ENCODE results near the gene RIN2.
"Not testable (repeated sequence)": the region's sequence is repeated elsewhere in the genome, so short reads cannot be mapped to it uniquely, and the experiment has no call there.

RIN2 gene

GRCh38 chr20:19749618-19750071 is 8.4 kb upstream of the RIN2 start:
- H3K27ac ChIP-seq (ENCODE audit: low read length) = no peak overlapping the region
- no peak for DNase-seq (ENCODE audit: low read depth, low spot score)
- H3K36me3 ChIP-seq (ENCODE audit: control insufficient read depth, insufficient read depth, low read length) = no peaks in the 10 kb centered on the region
- H3K4me3 ChIP-seq (ENCODE audit: low read length) = no peak overlapping the region
- H3K9me3 ChIP-seq (ENCODE audit: control insufficient read depth, insufficient read depth, low read length) = no peaks in the 10 kb centered on the region
- H3K27me3 ChIP-seq (ENCODE audit: control insufficient read depth, insufficient read depth, low read length) = no peaks in the 10 kb centered on the region; the same call in 1 of the 2 replicates
- WGBS (ENCODE audit: insufficient coverage, insufficient read length) = no CpG with 5 or more reads among the region's 3 CpGs
- H3K4me1 ChIP-seq (ENCODE audit: control insufficient read depth, insufficient read depth, low read length) = no peaks in the 10 kb centered on the region

- WGBS (ENCODE audit: insufficient coverage, insufficient read length) = no CpG with 5 or more reads among the region's 4 CpGs
These were observed 7.9 kb upstream of the RIN2 start for GRCh38 chr20:19750101-19750606.

GRCh38 chr20:19750907-19751636 is 7.0 kb upstream of the RIN2 start:
- Histone ChIP-seq H3K9me3 (ENCODE audit: control insufficient read depth, insufficient read depth, low read length) (no peaks in the 10 kb centered on the region), H3K27ac (ENCODE audit: low read length) (no peak overlapping the region)
- no CpG with 5 or more reads among the region's 5 CpGs for WGBS (ENCODE audit: insufficient coverage, insufficient read length)

More at GRCh38 chr20:19750101-19750606, 7.9 kb upstream of the RIN2 start:
- DNase-seq (ENCODE audit: low read depth, low spot score) = no peak
- H3K27ac ChIP-seq (ENCODE audit: low read length) = no peak overlapping the region
- H3K9me3 ChIP-seq (ENCODE audit: control insufficient read depth, insufficient read depth, low read length) = no peaks in the 10 kb centered on the region
- no peaks in the 10 kb centered on the region; the same call in 1 of the 2 replicates for H3K27me3 ChIP-seq (ENCODE audit: control insufficient read depth, insufficient read depth, low read length)
- H3K4me3 ChIP-seq (ENCODE audit: low read length) = no peak overlapping the region
- H3K36me3 ChIP-seq (ENCODE audit: control insufficient read depth, insufficient read depth, low read length) = no peaks in the 10 kb centered on the region
- no peaks in the 10 kb centered on the region for H3K4me1 ChIP-seq (ENCODE audit: control insufficient read depth, insufficient read depth, low read length)

GRCh38 chr20:19754201-19754600 is 3.9 kb upstream of the RIN2 start:
- not testable (repeated sequence) for H3K4me3 ChIP-seq (ENCODE audit: low read length); H3K4me1 ChIP-seq (ENCODE audit: control insufficient read depth, insufficient read depth, low read length); H3K27me3 ChIP-seq (ENCODE audit: control insufficient read depth, insufficient read depth, low read length); H3K27ac ChIP-seq (ENCODE audit: low read length); DNase-seq (ENCODE audit: low read depth, low spot score); H3K9me3 ChIP-seq (ENCODE audit: control insufficient read depth, insufficient read depth, low read length); H3K36me3 ChIP-seq (ENCODE audit: control insufficient read depth, insufficient read depth, low read length)
- WGBS (ENCODE audit: insufficient coverage, insufficient read length) = no CpG with 5 or more reads among the region's 14 CpGs

More at GRCh38 chr20:19750907-19751636, 7.0 kb upstream of the RIN2 start:
- Histone ChIP-seq H3K4me3 (ENCODE audit: low read length) (no peak overlapping the region), H3K4me1 (ENCODE audit: control insufficient read depth, insufficient read depth, low read length) (no peaks in the 10 kb centered on the region), H3K36me3 (ENCODE audit: control insufficient read depth, insufficient read depth, low read length) (no peaks in the 10 kb centered on the region), H3K27me3 (ENCODE audit: control insufficient read depth, insufficient read depth, low read length) (no peaks in the 10 kb centered on the region; the same call in 1 of the 2 replicates)
- DNase-seq (ENCODE audit: low read depth, low spot score) = no peak

- peak overlapping the region; percentile 78; the same call in 1 of the 2 replicates for H3K4me3 ChIP-seq (ENCODE audit: low read length)
- no peaks in the 10 kb centered on the region for H3K9me3 ChIP-seq (ENCODE audit: control insufficient read depth, insufficient read depth, low read length)
- no CpG with 5 or more reads among the region's 22 CpGs for WGBS (ENCODE audit: insufficient coverage, insufficient read length)
- no peak for DNase-seq (ENCODE audit: low read depth, low spot score)
- H3K36me3 ChIP-seq (ENCODE audit: control insufficient read depth, insufficient read depth, low read length) = no peaks in the 10 kb centered on the region
- H3K27me3 ChIP-seq (ENCODE audit: control insufficient read depth, insufficient read depth, low read length) = peaks cover 3% of the 10 kb centered on the region; the same call in 1 of the 2 replicates
- no peak overlapping the region for H3K27ac ChIP-seq (ENCODE audit: low read length)
- no peaks in the 10 kb centered on the region for H3K4me1 ChIP-seq (ENCODE audit: control insufficient read depth, insufficient read depth, low read length)
These were observed 1.1 kb upstream of the RIN2 start for GRCh38 chr20:19756761-19757486.

GRCh38 chr20:19757487-19758132 is 448 bp upstream of the RIN2 start:
- whole genome bisulfite sequencing (ENCODE audit: insufficient coverage, insufficient read length) = no CpG with 5 or more reads among the region's 45 CpGs
- H3K4me3 ChIP-seq (ENCODE audit: low read length) = peak overlapping the region; percentile 78; the same call in 1 of the 2 replicates
- no peaks in the 10 kb centered on the region for H3K36me3 ChIP-seq (ENCODE audit: control insufficient read depth, insufficient read depth, low read length)
- H3K27ac ChIP-seq (ENCODE audit: low read length) = no peak overlapping the region
- peaks cover 3% of the 10 kb centered on the region; the same call in 1 of the 2 replicates for H3K27me3 ChIP-seq (ENCODE audit: control insufficient read depth, insufficient read depth, low read length)
- H3K9me3 ChIP-seq (ENCODE audit: control insufficient read depth, insufficient read depth, low read length) = no peaks in the 10 kb centered on the region
- DNase-seq (ENCODE audit: low read depth, low spot score) = peak; percentile 91
- H3K4me1 ChIP-seq (ENCODE audit: control insufficient read depth, insufficient read depth, low read length) = no peaks in the 10 kb centered on the region

GRCh38 chr20:19758501-19759331 is 658 bp downstream of the RIN2 start:
- Histone ChIP-seq H3K9me3 (ENCODE audit: control insufficient read depth, insufficient read depth, low read length) (no peaks in the 10 kb centered on the region), H3K4me1 (ENCODE audit: control insufficient read depth, insufficient read depth, low read length) (no peaks in the 10 kb centered on the region), H3K36me3 (ENCODE audit: control insufficient read depth, insufficient read depth, low read length) (no peaks in the 10 kb centered on the region), H3K27me3 (ENCODE audit: control insufficient read depth, insufficient read depth, low read length) (peaks cover 3% of the 10 kb centered on the region; the same call in 1 of the 2 replicates), H3K27ac (ENCODE audit: low read length) (no peak overlapping the region), H3K4me3 (ENCODE audit: low read length) (peak overlapping the region; percentile 78)
- no peak for DNase-seq (ENCODE audit: low read depth, low spot score)
- no CpG with 5 or more reads among the region's 54 CpGs for WGBS (ENCODE audit: insufficient coverage, insufficient read length)

GRCh38 chr20:19760371-19760721 is 2.3 kb downstream of the RIN2 start:
- no peak overlapping the region for H3K27ac ChIP-seq (ENCODE audit: low read length)
- H3K4me1 ChIP-seq (ENCODE audit: control insufficient read depth, insufficient read depth, low read length) = no peaks in the 10 kb centered on the region
- DNase-seq (ENCODE audit: low read depth, low spot score) = no peak
- no peaks in the 10 kb centered on the region for H3K36me3 ChIP-seq (ENCODE audit: control insufficient read depth, insufficient read depth, low read length)
- H3K27me3 ChIP-seq (ENCODE audit: control insufficient read depth, insufficient read depth, low read length) = peaks cover 3% of the 10 kb centered on the region; the same call in 1 of the 2 replicates
- WGBS (ENCODE audit: insufficient coverage, insufficient read length) = no CpG with 5 or more reads among the region's 3 CpGs
- H3K4me3 ChIP-seq (ENCODE audit: low read length) = no peak overlapping the region
- H3K9me3 ChIP-seq (ENCODE audit: control insufficient read depth, insufficient read depth, low read length) = no peaks in the 10 kb centered on the region

- Histone ChIP-seq H3K27me3 (ENCODE audit: control insufficient read depth, insufficient read depth, low read length) (peaks cover 3% of the 10 kb centered on the region; the same call in 1 of the 2 replicates), H3K9me3 (ENCODE audit: control insufficient read depth, insufficient read depth, low read length) (no peaks in the 10 kb centered on the region), H3K4me3 (ENCODE audit: low read length) (no peak overlapping the region), H3K27ac (ENCODE audit: low read length) (no peak overlapping the region), H3K4me1 (ENCODE audit: control insufficient read depth, insufficient read depth, low read length) (no peaks in the 10 kb centered on the region), H3K36me3 (ENCODE audit: control insufficient read depth, insufficient read depth, low read length) (no peaks in the 10 kb centered on the region)
- DNase-seq (ENCODE audit: low read depth, low spot score) = no peak
These were observed 3.3 kb downstream of the RIN2 start for GRCh38 chr20:19761326-19761725.
